Epithelial cell of esophagus (primary cell): Measurements from ENCODE around the gene EXD3.
A peak's percentile ranks its signal among the peaks of the same experiment; 100 is the strongest.

ENCODE experiments used
- DNase-seq: peaks from one replicate; pipeline ENCODE4 v3.0.0; 2010; ENCODE audit warnings: low read depth
- H3K4me3 ChIP-seq: 2 replicates; pipeline ENCODE4 v1.5.1; 2011; ENCODE audit warnings: mild to moderate bottlenecking, low read length, control low read depth
- TF ChIP-seq, protein P1 (sequence below): IDR thresholded peaks from 2 replicates; pipeline ENCODE4 v1.5.1; 2011; ENCODE audit warnings: low read depth, mild to moderate bottlenecking, low read length, control low read depth, inconsistent platforms; ENCODE audit not compliant: insufficient read depth; ENCODE audit errors: missing control alignments

EXD3 gene

DNA sequence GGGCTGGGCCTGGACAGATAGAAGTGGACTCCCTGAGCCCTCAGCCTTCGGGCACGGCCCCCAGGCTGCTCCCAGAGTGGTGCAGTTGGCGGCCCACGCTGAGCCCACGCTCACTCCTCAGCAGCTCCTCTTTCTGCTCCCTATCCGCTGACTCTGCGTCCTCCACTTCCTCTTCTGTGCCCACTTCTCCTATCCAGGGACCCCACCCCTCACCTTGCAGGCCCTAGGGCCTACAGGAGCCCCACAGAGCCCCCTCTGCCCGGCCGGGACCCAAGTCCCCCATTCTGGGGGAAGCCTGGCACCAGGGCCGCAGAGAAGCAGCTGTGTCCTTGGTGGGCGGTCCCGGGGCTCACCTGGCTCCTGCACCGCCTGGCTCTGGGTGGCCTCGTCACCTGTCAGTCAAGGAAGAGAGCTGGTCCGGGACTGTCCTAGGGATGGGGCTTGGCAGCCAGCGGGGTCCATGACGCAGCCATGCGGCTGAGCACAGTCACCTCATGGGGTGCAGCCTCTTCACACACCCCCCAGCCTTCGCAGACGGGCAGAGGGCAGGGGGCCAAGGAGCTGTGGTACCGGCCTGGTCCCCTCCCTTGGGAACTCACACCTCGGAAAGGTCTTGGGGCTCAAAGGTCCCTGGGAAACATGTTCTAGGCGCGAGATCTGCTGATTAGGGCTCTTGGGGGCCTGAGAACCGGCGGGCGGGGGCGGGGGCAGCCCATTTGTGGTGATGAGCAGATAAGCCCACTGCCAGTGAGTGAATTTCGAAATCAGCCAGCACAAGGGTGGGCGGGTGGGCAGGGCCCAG, 115.5 kb downstream of the EXD3 start:
- TF ChIP-seq, protein P1, sequence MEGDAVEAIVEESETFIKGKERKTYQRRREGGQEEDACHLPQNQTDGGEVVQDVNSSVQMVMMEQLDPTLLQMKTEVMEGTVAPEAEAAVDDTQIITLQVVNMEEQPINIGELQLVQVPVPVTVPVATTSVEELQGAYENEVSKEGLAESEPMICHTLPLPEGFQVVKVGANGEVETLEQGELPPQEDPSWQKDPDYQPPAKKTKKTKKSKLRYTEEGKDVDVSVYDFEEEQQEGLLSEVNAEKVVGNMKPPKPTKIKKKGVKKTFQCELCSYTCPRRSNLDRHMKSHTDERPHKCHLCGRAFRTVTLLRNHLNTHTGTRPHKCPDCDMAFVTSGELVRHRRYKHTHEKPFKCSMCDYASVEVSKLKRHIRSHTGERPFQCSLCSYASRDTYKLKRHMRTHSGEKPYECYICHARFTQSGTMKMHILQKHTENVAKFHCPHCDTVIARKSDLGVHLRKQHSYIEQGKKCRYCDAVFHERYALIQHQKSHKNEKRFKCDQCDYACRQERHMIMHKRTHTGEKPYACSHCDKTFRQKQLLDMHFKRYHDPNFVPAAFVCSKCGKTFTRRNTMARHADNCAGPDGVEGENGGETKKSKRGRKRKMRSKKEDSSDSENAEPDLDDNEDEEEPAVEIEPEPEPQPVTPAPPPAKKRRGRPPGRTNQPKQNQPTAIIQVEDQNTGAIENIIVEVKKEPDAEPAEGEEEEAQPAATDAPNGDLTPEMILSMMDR = no peak
- no peak for DNase-seq
- H3K4me3 ChIP-seq = no peak overlapping the region

DNA sequence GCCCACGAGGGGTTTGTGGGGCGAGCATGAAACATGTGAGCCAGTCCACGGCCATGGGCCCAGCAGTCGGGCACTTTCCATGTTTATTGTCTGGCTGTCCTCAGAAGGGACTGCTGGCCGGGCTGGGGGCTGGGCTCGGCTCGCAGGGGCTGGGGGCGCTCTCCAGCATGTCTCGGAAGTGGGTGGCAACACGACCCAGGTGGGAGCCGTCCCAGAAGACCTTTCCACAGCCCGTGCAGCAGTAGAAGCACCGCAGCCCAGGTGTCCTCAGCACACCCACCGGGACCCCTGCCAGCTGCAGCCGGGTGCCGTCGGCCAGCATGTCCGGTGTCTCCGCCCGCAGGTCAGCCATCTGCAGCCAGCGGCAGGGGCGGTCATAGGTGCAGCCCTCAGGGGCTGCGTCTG, 116.1 kb downstream of the EXD3 start:
- H3K4me3 ChIP-seq = no peak overlapping the region
- TF ChIP-seq, protein P1 = no peak

DNA sequence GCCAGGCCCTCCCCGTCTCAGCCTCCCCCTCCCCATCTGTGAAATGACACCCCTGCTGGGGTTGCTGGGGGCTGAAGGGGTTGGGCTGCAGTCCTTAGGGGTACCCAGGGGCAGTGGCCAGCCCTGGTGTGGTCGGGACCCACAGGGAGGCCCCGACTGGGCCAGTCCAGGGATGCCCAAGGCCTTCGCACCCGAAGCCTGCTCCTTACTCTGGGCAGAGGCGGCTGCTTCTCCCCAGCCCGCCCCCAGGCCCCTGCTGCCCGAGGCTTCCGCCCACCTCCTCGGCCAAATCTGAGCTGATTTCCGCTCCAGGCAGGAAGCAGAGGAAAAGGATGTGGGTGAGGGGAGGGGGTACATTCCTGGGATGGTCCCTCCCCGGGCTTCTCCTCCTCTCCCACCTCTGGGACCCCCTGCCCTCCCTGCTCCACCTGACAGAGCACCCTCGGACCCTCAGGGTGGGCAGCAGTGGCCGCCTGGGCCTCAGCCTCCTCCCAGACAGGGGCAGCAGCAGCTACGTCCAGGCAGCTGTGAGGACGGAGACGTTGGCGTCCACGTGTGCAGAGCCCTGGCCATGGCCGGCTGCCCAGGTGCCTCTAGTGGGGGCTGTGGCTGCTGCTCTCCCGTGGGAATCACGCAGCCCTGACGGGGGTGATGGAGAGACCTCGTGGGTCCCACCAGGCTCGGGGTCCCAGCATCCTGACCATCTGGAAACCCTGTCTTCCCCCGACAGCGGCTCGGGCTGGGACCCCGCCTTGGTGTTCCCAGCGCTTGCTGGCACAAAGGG, 116.7 kb downstream of the EXD3 start:
- TF ChIP-seq, protein P1 = no peak
- H3K4me3 ChIP-seq = no peak overlapping the region
- DNase-seq = no peak

More for the DNA sequence above, 116.1 kb downstream of the EXD3 start:
- DNase-seq = no peak

DNA sequence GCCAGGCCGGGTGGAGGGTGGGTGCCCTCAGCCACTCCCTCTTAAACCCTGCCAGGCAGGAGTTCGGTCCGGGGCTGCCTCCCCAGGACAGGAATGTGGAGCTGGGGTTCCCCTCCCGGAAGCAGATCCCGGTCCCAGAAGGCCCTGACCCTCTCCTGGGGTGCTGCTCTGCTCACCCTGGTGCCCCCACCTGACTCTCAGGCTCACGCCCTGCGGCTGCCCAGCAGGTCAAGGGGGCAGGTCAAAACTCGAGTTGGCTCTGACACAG, 117.2 kb downstream of the EXD3 start:
- DNase-seq = no peak
- TF ChIP-seq, protein P1 = no peak
- H3K4me3 ChIP-seq = no peak overlapping the region

DNA sequence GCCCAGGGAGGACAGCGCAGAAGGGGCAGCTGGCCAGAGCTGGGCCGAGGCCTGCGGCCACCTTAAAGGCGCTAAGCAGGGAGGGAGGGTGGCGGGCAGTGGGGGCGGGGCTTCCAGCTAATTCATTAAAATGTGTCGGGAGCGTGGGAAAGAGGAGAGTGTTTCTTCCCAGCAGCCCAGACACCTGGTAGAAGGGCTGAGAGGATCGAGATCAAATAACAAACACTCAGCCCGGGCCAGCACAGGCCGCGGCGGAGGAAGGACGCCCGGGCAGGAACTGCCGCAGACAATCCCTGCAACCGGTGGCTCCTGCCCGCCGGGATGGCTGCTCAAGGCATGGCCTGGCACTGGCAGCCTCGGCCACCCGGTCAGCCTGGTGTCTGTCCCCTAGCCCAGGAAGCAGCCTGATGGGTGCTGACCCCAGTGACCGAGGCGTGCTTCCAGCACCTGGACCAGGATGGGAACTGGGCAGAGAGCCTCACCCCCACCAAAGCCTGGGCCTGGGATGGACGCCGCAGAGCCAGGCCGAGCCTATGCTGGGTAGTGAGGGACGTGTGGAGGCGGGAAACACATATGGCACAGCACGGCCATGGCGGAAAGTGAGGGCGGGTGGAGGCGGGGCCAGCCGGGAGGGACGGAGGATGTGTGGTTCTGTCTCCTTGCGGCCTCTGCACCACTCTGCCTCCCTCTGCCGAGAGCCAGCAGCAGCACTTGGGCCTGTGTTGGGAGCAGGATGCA, 117.7 kb downstream of the EXD3 start:
- TF ChIP-seq, protein P1 = no peak
- H3K4me3 ChIP-seq = peak overlapping the region; percentile 14
- peak; percentile 68 for DNase-seq

DNA sequence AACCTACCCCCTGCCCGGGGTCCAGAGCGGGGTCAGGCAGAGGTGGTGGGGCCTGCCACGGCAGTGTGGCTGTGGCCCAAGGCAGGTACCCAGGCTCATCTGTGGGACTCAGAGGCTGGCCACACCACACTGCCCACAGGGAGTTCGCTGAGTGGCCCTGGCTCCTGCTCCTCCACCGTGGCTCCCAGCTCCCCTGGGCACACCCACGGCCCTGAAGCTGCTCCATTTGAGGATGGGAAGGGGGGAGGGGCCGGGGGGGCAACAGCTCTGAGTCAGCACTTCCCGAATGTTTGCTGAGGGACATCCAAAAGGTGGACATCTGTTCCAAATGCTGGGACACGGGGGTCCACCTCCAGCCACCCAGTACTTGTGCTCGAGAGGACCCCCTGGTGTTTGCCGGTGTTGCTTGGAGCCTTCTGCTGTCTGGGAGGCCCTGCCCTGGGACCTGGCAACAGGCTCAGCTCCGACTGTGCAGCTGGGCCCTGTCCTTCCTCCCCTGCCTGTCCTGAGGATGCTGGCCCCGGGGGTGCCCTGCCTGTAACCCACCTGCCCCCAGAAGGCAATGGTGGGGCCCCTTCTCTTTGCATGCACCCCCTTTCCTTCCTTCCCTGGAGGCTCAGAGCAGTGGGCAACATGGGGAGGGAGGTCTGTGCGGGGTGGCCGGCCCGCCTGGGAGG, 118.4 kb downstream of the EXD3 start:
- no peak overlapping the region for H3K4me3 ChIP-seq
- no peak for DNase-seq
- TF ChIP-seq, protein P1 = peak; percentile 20
